GM18861 (cell line): ENCODE data around the gene PATL2.
"Not testable (repeated sequence)": the region's sequence is repeated elsewhere in the genome, so short reads cannot be mapped to it uniquely, and the experiment has no call there.

ENCODE experiments used
- ATAC-seq: cut with Tn5 transposase; IDR thresholded peaks from one replicate; pipeline ENCODE4 v1.9.1; 2021; ENCODE audit not compliant: unreplicated experiment

Gene PATL2

GRCh38 chr15:44719293-44719999, 8.3 kb upstream of the PATL2 start:
- peak; percentile 35 for ATAC-seq

GRCh38 chr15:44718927-44719292, 7.8 kb upstream of the PATL2 start:
- ATAC-seq: no peak

DNA sequence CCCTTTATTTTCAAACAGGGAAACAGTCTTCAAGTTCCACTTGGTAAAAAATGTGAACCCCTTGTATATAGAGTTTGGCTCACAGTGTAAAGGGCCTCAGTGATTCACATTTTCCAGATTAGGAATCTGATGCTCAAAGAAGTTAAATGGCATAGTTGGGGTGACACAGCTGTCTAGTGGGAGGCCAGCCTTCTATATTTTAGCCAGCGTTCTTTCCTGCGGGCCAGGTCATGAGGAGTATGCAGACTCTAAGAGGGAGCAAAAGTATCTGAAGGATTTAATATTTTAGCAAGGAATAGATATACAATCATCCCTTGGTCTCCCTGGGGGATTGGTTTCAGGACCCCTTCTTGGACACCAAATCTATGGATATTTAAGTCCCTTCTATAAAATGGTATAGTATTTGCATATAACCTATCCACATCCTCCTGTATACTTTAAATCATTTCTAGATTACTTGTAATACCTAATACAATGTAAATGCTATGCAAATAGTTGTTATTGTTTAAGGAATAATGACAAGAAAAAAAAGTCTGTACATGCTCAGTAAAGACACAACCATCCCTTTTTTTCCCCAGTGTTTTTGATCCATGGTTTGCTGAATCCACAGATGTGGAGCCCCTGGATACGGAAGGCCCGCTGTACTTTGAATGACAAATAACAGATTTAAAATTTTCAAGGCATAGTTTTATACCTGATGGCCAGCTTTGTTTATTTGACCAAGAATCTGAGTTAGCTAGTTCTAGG, 7.2 kb upstream of the PATL2 start:
- ATAC-seq: no peak

GRCh38 chr15:44716983-44717602, 6.0 kb upstream of the PATL2 start:
- no peak for ATAC-seq

- no peak for ATAC-seq
Measured at GRCh38 chr15:44715797-44716334, 4.7 kb upstream of the PATL2 start.

DNA sequence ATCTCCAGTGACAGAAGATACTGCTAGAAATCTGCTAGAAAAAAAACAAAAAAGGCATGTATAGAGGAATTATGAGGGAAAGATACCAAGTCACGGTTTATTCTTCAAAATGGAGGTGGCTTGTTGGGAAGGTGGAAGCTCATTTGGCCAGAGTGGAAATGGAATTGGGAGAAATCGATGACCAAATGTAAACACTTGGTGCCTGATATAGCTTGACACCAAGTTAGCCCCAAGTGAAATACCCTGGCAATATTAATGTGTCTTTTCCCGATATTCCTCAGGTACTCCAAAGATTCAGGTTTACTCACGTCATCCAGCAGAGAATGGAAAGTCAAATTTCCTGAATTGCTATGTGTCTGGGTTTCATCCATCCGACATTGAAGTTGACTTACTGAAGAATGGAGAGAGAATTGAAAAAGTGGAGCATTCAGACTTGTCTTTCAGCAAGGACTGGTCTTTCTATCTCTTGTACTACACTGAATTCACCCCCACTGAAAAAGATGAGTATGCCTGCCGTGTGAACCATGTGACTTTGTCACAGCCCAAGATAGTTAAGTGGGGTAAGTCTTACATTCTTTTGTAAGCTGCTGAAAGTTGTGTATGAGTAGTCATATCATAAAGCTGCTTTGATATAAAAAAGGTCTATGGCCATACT, 4.1 kb upstream of the PATL2 start:
- ATAC-seq: no peak

DNA sequence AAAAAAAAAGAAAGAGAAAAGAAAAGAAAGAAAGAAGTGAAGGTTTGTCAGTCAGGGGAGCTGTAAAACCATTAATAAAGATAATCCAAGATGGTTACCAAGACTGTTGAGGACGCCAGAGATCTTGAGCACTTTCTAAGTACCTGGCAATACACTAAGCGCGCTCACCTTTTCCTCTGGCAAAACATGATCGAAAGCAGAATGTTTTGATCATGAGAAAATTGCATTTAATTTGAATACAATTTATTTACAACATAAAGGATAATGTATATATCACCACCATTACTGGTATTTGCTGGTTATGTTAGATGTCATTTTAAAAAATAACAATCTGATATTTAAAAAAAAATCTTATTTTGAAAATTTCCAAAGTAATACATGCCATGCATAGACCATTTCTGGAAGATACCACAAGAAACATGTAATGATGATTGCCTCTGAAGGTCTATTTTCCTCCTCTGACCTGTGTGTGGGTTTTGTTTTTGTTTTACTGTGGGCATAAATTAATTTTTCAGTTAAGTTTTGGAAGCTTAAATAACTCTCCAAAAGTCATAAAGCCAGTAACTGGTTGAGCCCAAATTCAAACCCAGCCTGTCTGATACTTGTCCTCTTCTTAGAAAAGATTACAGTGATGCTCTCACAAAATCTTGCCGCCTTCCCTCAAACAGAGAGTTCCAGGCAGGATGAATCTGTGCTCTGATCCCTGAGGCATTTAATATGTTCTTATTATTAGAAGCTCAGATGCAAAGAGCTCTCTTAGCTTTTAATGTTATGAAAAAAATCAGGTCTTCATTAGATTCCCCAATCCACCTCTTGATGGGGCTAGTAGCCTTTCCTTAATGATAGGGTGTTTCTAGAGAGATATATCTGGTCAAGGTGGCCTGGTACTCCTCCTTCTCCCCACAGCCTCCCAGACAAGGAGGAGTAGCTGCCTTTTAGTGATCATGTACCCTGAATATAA, 2.2 kb upstream of the PATL2 start:
- no peak for ATAC-seq

DNA sequence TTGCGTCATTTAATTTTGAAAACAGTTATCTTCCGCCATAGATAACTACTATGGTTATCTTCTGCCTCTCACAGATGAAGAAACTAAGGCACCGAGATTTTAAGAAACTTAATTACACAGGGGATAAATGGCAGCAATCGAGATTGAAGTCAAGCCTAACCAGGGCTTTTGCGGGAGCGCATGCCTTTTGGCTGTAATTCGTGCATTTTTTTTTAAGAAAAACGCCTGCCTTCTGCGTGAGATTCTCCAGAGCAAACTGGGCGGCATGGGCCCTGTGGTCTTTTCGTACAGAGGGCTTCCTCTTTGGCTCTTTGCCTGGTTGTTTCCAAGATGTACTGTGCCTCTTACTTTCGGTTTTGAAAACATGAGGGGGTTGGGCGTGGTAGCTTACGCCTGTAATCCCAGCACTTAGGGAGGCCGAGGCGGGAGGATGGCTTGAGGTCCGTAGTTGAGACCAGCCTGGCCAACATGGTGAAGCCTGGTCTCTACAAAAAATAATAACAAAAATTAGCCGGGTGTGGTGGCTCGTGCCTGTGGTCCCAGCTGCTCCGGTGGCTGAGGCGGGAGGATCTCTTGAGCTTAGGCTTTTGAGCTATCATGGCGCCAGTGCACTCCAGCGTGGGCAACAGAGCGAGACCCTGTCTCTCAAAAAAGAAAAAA, 1.4 kb upstream of the PATL2 start:
- no peak for ATAC-seq

GRCh38 chr15:44711743-44712345, 721 bp upstream of the PATL2 start:
- peak; percentile 7 for ATAC-seq

DNA sequence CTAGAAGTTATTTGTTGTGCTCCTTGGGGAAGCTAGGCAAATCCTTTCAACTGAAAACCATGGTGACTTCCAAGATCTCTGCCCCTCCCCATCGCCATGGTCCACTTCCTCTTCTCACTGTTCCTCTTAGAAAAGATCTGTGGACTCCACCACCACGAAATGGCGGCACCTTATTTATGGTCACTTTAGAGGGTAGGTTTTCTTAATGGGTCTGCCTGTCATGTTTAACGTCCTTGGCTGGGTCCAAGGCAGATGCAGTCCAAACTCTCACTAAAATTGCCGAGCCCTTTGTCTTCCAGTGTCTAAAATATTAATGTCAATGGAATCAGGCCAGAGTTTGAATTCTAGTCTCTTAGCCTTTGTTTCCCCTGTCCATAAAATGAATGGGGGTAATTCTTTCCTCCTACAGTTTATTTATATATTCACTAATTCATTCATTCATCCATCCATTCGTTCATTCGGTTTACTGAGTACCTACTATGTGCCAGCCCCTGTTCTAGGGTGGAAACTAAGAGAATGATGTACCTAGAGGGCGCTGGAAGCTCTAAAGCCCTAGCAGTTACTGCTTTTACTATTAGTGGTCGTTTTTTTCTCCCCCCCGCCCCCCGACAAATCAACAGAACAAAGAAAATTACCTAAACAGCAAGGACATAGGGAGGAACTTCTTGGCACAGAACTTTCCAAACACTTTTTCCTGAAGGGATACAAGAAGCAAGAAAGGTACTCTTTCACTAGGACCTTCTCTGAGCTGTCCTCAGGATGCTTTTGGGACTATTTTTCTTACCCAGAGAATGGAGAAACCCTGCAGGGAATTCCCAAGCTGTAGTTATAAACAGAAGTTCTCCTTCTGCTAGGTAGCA, 657 bp downstream of the PATL2 start:
- no peak for ATAC-seq

- ATAC-seq: no peak
Measured at GRCh38 chr15:44706946-44707636, 4.0 kb downstream of the PATL2 start.

GRCh38 chr15:44706401-44706800, 4.7 kb downstream of the PATL2 start:
- ATAC-seq: no peak

GRCh38 chr15:44705986-44706385, 5.1 kb downstream of the PATL2 start:
- ATAC-seq: no peak

- not testable (repeated sequence) for ATAC-seq
Measured at GRCh38 chr15:44700676-44701075, 10.4 kb downstream of the PATL2 start.

GRCh38 chr15:44698641-44699040, 12.5 kb downstream of the PATL2 start:
- ATAC-seq: no peak

- ATAC-seq: no peak
Measured at GRCh38 chr15:44697014-44697413, 14.1 kb downstream of the PATL2 start.

GRCh38 chr15:44695294-44695693, 15.8 kb downstream of the PATL2 start:
- ATAC-seq: no peak

- ATAC-seq: no peak
Measured at GRCh38 chr15:44694416-44694815, 16.7 kb downstream of the PATL2 start.
